Activated T-cell treated with anti-CD3 and anti-CD28 coated beads, Interleukin-2, amount 50 U/mL, for 72 hours (primary cell): ENCODE measurements around the gene MAP3K5. TPM values are rescaled to one million over a fixed set of nuclear protein-coding genes. Genes with fewer than 3 reads are reported as not detected.
"Not testable (repeated sequence)": the region's sequence is repeated elsewhere in the genome, so short reads cannot be mapped to it uniquely, and the experiment has no call there.

Experiments used
- ATAC-seq, 2 donors: fragments of 150-1000 bp; cut with Tn5 transposase; replicated peaks in 1 of 2; 2 replicates each; pipeline ENCODE4 v1.10.0; 2021; ENCODE audit warnings: moderate library complexity in 2 of 2, mild to moderate bottlenecking in 1 of 2
- DNase-seq, 2 donors: peaks; one replicate each; pipeline ENCODE4 v3.0.0; 2021 to 2022; ENCODE audit warnings: mixed read lengths in 1 of 2
- H3K27ac Mint-ChIP-seq: one replicate; pipeline ENCODE4 v1.8.0; 2022; ENCODE audit warnings: mild to moderate bottlenecking, moderate library complexity, mixed read lengths
- H3K27me3 Mint-ChIP-seq: one replicate; pipeline ENCODE4 v1.8.0; 2022; ENCODE audit warnings: low read depth, mixed read lengths
- H3K36me3 Mint-ChIP-seq, 2 donors: one replicate each; pipeline ENCODE4 v1.8.0; 2022; ENCODE audit warnings: mixed read lengths in 2 of 2, mild to moderate bottlenecking in 1 of 2; ENCODE audit not compliant: insufficient read depth in 2 of 2
- H3K4me1 Mint-ChIP-seq: one replicate; pipeline ENCODE4 v1.8.0; 2022; ENCODE audit warnings: low read depth, mixed read lengths
- H3K4me3 Mint-ChIP-seq, 2 donors: one replicate each; pipeline ENCODE4 v1.8.0; 2022; ENCODE audit warnings: mild to moderate bottlenecking in 2 of 2, mixed read lengths in 2 of 2, moderate library complexity in 2 of 2
- H3K9me3 Mint-ChIP-seq, 2 donors: one replicate each; pipeline ENCODE4 v1.8.0; 2022; ENCODE audit warnings: mixed read lengths in 2 of 2
- total RNA-seq, 2 donors: library from RNA; stranded (reverse); gene quantifications; one replicate each; pipeline ENCODE4 v1.2.3, GENCODE V29; 2022

MAP3K5 gene
- total RNA-seq, 2 donors from 2014 or later, result 12.8 to 18.5 TPM

DNA sequence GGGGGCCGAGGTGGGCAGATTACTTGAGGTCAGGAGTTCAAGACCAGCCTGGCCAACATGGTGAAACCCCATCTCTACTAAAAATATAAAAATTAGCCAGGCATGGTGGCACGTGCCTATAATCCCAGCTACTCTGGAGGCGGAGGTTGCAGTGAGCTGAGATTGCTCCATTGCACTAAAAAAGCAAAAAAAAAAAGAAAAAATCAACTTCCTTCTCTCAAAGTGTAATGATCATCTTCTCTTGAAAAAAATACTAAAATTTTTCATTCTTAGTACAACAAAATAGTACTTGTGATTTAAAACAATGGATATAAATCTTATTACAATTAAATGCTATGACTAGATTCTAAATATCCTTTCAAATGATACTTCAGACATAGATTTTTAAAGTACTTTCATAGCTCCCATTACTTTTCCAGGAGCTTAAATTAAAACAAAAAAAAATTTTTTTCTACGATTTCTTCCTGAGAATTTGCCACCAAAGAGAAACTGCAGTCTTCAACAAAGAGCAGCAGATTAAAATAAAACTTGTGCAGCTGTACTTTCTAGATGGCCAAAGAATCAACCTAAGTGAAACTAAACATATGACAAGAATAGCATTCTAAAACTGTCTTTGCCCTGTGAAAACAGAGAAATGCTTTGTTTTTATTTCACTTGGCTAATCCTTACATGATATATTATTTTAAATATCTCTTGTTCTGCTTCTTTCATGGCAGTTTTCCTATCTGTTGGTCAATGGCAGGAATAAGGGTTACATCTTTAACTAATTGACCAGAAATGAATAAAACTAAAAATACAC lies 75.2 kb downstream of the MAP3K5 start:
- H3K27ac Mint-ChIP-seq, result peak overlapping the region; percentile 22
- H3K4me1 Mint-ChIP-seq, result peaks cover 26% of the 10 kb centered on the region
- H3K27me3 Mint-ChIP-seq, result no peaks in the 10 kb centered on the region
- H3K9me3 Mint-ChIP-seq, result peaks cover 0 to 3% of the 10 kb centered on the region in 2 donors
- no peak for ATAC-seq
- peaks cover 0 to 17% of the 10 kb centered on the region in 2 donors for H3K36me3 Mint-ChIP-seq
- no peak for DNase-seq
- no peak overlapping the region for H3K4me3 Mint-ChIP-seq

DNA sequence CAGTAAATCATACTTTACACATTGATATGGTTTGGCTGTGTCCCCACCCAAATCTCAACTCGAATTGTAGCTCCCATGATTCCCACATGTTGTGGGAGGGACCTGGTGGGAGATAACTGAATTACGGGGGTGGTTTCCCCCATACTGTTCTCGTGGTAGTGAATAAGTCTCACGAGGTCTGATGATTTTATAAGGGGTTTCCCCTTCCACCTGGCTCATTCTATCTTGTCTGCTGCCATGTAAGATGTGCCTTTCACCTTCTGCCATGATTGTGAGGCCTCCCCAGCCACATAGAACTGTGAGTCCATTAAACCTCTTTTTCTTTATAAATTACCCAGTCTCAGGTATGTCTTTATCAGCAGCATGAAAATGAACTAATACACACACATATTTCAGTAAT lies 79.6 kb downstream of the MAP3K5 start:
- H3K4me3 Mint-ChIP-seq, H3K27me3 Mint-ChIP-seq, H3K4me1 Mint-ChIP-seq, DNase-seq, H3K9me3 Mint-ChIP-seq, ATAC-seq: not testable (repeated sequence)
- peak overlapping the region; percentile 87 for H3K27ac Mint-ChIP-seq
- H3K36me3 Mint-ChIP-seq, result peaks cover 0 to 12% of the 10 kb centered on the region in 2 donors

DNA sequence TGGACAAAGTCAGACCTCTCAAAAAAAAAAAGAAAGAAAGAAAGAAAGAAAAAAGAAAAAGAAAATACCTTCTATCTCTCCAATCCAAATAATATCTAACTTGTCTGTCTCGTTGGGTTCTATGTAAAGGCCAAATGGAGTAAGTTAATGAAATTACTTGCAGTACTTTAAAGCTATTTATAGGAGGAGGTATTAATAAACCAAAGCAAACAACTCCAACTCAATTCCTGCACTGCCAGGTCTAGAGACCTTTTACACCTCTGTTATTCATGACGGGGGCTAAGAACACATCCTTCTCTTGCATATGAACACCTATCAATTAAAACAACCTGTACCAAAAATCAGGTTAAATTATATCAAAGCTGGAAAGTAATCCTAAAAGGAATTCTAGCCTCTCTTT lies 80.6 kb downstream of the MAP3K5 start:
- Mint-ChIP-seq H3K4me1 (peaks cover 17% of the 10 kb centered on the region), H3K36me3 (peaks cover 0 to 12% of the 10 kb centered on the region in 2 donors), H3K9me3 (peaks cover 0 to 3% of the 10 kb centered on the region in 2 donors), H3K27ac (no peak overlapping the region), H3K27me3 (no peaks in the 10 kb centered on the region), H3K4me3 (no peak overlapping the region)
- no peak for ATAC-seq
- no peak for DNase-seq

DNA sequence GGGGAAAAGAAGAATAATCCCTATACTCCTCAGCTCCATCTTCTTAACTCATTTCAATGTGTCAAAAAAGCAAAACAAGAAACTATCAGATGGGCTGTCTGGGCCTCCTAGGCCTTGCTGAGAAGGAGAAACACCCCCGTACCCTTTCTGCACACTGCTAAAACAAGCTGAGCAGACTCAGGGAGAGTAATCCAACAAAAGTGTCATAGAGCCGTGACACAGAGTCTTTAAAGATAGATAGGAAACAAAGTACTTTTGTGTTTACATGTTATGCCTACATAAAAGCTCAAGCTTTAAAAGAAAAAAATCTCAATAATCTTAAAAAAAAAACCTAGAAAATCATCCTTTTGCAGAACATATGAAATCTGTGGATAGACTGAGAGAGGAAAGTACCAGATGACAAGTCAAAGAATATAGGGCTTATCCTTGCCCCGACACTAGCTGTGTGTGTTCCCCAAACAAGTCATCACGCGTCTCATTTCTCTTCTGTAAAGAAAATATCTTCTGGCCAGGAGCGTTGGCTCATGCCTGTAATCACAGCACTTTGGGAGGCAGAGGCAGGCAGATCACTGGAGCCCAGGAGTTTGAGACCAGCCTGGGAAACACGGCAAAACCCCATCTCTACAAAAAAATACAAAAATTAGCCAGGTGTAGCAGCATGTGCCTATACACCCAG lies 81.3 kb downstream of the MAP3K5 start:
- Mint-ChIP-seq H3K4me3 (no peak overlapping the region), H3K9me3 (peaks cover 0 to 3% of the 10 kb centered on the region in 2 donors), H3K27ac (no peak overlapping the region), H3K27me3 (no peaks in the 10 kb centered on the region), H3K36me3 (peaks cover 0 to 12% of the 10 kb centered on the region in 2 donors), H3K4me1 (peaks cover 17% of the 10 kb centered on the region)
- ATAC-seq, result no peak
- DNase-seq, result no peak

DNA sequence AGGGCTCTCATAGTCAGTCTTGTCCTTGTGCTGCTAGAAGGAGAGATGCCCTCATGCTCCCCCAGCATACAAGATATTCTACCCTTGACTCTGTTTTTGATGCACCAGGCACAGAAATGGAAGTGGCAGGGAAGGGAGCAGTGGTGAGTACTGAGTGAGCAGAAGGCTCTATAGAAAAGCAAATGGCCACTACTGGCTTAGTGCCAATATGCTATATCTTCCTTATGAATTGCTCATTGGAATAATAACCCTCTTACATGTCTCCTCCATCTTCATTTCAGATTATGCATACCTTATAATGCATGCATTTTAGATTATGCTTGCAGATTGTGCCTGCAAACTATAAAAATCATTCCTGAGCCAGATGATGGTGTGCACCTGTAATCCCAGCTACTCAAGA lies 82.8 kb downstream of the MAP3K5 start:
- peaks cover 17% of the 10 kb centered on the region for H3K4me1 Mint-ChIP-seq
- DNase-seq (no peak), ATAC-seq (no peak)
- H3K9me3 Mint-ChIP-seq, result peaks cover 0 to 3% of the 10 kb centered on the region in 2 donors
- no peak overlapping the region for H3K27ac Mint-ChIP-seq
- peaks cover 0 to 12% of the 10 kb centered on the region in 2 donors for H3K36me3 Mint-ChIP-seq
- H3K27me3 Mint-ChIP-seq, result no peaks in the 10 kb centered on the region
- H3K4me3 Mint-ChIP-seq, result no peak overlapping the region

DNA sequence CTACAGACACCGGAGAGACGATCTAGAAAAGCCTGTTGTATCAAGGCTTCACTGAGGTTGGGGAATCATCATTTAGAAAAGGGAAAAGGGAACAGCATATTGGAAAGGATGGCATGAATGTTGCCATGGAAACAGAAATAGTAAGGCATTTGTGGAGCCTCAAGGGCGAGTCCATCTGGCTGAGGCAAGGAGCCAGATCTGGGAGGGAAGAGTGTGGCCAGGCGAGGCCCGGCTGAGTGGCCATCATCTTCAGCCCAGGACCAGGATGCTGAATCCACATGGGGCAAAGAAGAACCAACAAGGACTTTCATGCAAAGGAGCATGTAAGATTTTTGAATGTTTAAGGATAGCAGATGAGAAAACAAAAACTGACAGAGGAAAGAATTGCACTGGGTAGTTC lies 85.8 kb downstream of the MAP3K5 start:
- H3K27ac Mint-ChIP-seq, result no peak overlapping the region
- DNase-seq (no peak), ATAC-seq (no peak)
- H3K36me3 Mint-ChIP-seq, result no peaks in the 10 kb centered on the region
- H3K4me3 Mint-ChIP-seq, result no peak overlapping the region
- H3K27me3 Mint-ChIP-seq, result no peaks in the 10 kb centered on the region
- H3K4me1 Mint-ChIP-seq, result peaks cover 16% of the 10 kb centered on the region
- no peaks in the 10 kb centered on the region for H3K9me3 Mint-ChIP-seq

DNA sequence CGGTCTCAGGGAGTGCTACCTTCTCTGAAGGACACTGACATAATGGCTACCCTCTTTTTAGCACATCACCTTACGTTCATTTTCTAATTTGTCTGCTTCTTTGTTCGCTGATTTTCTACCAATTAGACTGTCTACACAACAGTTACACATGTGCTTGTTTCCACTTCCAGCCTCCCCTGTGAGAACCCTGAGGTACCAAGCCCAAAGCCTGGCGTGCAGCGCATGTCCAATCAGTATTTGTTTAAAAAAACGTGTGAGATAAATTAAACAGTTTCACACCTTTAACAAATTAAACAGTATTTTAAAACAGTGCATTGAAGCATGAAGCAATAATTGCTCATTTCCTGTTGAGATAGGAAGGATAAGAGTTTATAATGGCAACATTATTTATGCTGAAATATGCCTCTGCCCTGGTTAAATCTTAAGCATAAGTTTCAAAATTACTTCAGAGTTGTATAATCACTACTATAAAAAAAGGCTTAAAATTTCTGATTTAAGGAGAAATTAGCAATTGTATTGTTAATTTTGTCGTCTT lies 88.9 kb downstream of the MAP3K5 start:
- no peaks in the 10 kb centered on the region for H3K9me3 Mint-ChIP-seq
- DNase-seq (no peak), ATAC-seq (no peak)
- H3K27me3 Mint-ChIP-seq, result no peaks in the 10 kb centered on the region
- H3K36me3 Mint-ChIP-seq, result no peaks in the 10 kb centered on the region
- no peak overlapping the region for H3K4me3 Mint-ChIP-seq
- H3K4me1 Mint-ChIP-seq, result peaks cover 31% of the 10 kb centered on the region
- H3K27ac Mint-ChIP-seq, result no peak overlapping the region

DNA sequence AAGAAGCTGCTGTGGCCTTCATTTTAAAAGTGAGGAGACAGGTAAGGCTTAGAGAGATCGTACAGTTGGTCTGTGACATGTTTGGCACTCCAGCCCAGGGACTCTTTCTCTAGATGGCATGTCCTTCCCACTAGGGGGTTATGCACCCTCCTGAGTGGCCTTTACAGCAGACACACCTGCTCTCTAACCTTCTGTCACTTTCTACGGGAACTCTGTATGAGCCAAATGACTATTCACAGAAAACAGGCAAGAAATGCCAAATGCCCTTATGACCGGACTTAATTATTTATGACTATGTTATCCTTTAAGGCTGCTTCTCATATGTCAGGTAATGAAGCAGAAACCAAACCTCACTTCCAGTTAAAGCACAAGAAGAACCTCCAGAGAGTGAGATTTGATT lies 91.2 kb downstream of the MAP3K5 start:
- no peak overlapping the region for H3K4me3 Mint-ChIP-seq
- no peak for ATAC-seq
- H3K27ac Mint-ChIP-seq, result no peak overlapping the region
- no peaks in the 10 kb centered on the region for H3K27me3 Mint-ChIP-seq
- no peak for DNase-seq
- H3K4me1 Mint-ChIP-seq, result peaks cover 19% of the 10 kb centered on the region
- no peaks in the 10 kb centered on the region for H3K9me3 Mint-ChIP-seq
- no peaks in the 10 kb centered on the region for H3K36me3 Mint-ChIP-seq

DNA sequence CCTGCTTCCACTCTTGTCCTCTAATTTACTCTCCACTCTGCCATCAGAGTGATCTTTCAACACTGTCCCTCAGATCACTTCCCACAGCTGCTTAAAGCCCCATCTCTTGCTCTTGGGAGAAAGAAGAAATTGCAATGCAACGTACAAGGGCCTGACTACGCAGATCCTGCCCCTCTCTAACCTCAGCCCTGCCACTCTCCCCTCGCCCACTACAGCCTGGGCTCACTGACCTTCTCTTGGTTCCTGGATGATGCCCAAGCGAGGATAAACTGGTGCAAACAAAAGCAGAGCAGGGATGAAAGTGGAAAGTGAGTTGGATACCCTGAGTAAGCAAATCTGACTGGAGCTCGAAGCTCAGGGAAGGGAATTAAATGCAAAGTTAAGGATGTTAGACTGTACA lies 92.9 kb downstream of the MAP3K5 start:
- DNase-seq, result no peak
- Mint-ChIP-seq H3K27ac (no peak overlapping the region), H3K9me3 (no peaks in the 10 kb centered on the region), H3K36me3 (no peaks in the 10 kb centered on the region), H3K4me1 (peaks cover 19% of the 10 kb centered on the region), H3K4me3 (no peak overlapping the region), H3K27me3 (no peaks in the 10 kb centered on the region)
- no peak for ATAC-seq

DNA sequence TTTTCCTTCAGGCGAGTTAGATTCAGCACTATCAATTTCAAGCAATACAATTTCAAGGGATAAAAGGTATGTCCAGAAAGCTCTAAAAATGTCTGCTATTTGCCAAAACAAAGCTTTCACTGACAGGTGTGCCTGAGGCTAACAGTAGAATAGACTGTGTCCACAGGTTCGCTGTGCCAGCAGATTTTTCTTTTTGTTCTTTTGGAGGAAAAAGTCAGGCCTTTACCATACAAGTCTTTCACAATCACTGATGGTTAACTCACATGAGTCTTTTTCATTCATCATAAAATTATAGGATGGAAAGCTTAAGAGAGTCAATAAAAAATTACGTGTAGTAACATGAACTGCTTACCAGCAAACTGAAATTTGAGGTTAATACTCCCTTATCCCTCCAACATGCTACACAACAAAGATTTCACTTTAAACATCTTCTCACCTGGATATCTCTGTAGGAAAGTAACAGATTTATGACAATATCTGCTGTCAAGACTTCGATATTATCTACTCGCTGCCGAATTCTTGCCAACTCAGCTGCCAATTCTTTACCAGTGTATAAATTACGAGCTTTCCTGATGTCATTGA lies 95.4 kb downstream of the MAP3K5 start:
- Mint-ChIP-seq H3K4me3 (no peak overlapping the region), H3K27ac (no peak overlapping the region), H3K36me3 (peaks cover 1 to 2% of the 10 kb centered on the region in 2 donors), H3K27me3 (no peaks in the 10 kb centered on the region), H3K4me1 (peaks cover 15% of the 10 kb centered on the region), H3K9me3 (no peaks in the 10 kb centered on the region)
- no peak for ATAC-seq
- no peak for DNase-seq

DNA sequence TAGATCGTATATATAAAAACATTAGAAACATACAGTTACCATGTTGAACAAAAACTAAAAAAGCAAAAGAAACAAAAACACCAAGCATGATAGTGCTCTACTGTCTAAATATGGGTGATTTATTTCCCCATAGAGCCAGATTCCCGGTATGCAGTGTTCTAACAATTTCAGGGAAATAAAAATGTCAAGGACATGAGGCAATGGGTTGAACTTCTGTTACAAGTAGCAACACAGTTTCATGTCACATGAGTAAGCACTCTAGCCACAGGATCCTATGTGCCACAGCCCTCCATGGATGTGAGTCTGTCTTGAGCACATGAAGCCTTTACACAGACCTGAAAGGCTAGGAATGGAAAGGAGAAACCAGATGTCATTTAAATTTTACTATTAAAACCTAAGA lies 96.0 kb downstream of the MAP3K5 start:
- Mint-ChIP-seq H3K27me3 (no peaks in the 10 kb centered on the region), H3K9me3 (no peaks in the 10 kb centered on the region), H3K4me1 (peaks cover 15% of the 10 kb centered on the region), H3K4me3 (no peak overlapping the region), H3K27ac (peak overlapping the region; percentile 19), H3K36me3 (peaks cover 1 to 4% of the 10 kb centered on the region in 2 donors)
- ATAC-seq (no peak), DNase-seq (no peak)

DNA sequence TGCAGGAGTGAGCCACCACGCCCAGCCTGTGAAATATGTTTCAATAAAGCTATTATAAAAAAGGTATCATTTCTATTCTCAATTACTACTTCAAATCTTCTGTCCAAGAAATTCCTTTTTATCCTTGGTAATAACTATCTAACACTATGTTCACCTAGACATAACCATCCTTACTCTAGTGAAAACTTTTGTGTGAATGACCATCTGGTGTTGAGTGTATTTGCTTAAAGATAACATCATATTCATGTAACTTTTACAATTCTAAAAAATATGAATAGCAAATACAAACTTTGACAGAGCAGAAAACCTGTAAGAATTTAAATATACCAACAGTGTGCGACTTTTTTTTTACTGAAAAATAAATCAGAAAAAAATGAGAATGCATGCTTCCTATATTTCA lies 96.9 kb downstream of the MAP3K5 start:
- Mint-ChIP-seq H3K27me3 (no peaks in the 10 kb centered on the region), H3K9me3 (no peaks in the 10 kb centered on the region), H3K27ac (no peak overlapping the region), H3K36me3 (peaks cover 1 to 4% of the 10 kb centered on the region in 2 donors), H3K4me3 (no peak overlapping the region), H3K4me1 (peaks cover 8% of the 10 kb centered on the region)
- no peak for DNase-seq
- no peak for ATAC-seq

DNA sequence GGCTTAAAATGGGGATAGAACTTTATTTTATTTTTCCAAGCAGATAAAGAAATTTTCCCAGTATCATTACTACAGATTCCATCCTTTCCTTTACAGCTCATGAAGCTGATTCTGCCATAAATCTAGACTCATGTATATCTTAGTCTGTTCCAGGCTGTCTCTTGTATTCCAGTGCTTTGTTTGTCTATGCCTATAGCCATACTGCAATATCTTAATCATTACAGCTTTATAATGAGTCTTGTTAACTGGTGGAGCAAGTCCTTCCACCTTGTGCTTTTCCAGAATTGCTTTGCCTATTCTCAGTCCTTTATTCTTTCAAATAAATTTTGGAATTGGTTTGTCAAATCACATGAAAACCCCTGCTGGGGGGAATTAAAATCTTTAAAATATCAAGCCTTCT lies 99.2 kb downstream of the MAP3K5 start:
- ATAC-seq, result no peak
- H3K27me3 Mint-ChIP-seq, result no peaks in the 10 kb centered on the region
- no peaks in the 10 kb centered on the region for H3K4me1 Mint-ChIP-seq
- H3K9me3 Mint-ChIP-seq, result no peaks in the 10 kb centered on the region
- peaks cover 1 to 6% of the 10 kb centered on the region in 2 donors for H3K36me3 Mint-ChIP-seq
- DNase-seq, result no peak
- no peak overlapping the region for H3K4me3 Mint-ChIP-seq
- no peak overlapping the region for H3K27ac Mint-ChIP-seq
